ENCODE data around the gene PAXIP1.

PAXIP1 gene

DNA sequence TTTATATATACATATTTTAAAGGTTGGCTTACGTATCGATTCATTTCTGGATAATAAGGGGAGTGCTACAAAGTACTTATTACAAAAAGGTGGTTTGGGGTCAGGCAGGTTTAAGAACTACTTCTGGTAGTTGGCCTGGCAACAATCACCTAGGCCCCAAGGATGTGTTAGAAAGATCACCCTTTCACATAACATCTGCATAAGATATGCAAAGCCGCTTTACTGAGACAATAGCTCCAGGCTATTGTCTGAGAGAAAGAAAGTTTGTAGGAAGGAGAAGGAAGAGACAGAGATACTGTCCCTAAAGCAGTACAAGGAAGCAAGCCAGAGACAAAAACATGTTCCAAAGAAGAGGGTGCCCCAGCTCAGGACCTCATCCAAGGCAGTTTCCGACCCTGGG lies 6.2 kb downstream of the PAXIP1 start:
- DNase-seq (ENCODE audit: low spot score) = no peak

DNA sequence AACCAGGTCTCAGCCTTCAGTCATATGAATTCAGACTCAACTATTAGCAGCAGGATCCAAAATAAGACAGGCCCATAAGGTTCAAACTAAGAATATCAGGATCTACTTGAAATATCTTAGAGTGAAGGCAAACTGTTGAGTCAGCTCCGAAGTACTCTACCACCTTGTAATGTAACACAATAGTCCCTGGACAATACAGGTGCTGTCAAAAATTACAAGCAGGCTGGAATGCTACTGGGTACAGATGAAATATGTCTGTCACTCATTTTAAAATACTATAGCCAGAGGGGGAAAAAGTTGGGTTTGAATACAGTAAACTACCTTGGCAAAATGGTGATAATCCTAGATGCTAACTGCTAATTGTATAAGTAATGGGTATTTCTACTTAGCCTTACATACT lies 6.8 kb downstream of the PAXIP1 start:
- DNase-seq (ENCODE audit: low spot score) = no peak

DNA sequence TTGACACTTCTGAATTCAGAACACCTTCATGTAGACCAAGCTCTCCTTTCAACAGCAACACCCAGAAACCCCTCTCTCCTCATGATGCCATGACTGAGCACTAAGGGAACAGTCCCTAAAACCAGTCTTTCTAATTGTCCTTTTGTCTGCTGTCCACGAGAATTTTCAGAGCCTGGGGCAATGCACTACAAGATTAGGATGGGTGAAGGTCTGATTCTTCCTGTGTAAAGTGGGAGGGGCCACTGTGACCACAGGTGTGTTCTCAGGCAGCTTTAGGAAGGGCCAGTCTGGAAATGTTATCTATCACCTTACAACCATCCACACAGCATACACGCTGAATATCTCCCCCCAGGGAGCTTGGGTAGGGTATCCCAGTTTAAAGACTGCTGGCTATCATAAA lies 7.9 kb downstream of the PAXIP1 start:
- DNase-seq (ENCODE audit: low spot score) = no peak

DNA sequence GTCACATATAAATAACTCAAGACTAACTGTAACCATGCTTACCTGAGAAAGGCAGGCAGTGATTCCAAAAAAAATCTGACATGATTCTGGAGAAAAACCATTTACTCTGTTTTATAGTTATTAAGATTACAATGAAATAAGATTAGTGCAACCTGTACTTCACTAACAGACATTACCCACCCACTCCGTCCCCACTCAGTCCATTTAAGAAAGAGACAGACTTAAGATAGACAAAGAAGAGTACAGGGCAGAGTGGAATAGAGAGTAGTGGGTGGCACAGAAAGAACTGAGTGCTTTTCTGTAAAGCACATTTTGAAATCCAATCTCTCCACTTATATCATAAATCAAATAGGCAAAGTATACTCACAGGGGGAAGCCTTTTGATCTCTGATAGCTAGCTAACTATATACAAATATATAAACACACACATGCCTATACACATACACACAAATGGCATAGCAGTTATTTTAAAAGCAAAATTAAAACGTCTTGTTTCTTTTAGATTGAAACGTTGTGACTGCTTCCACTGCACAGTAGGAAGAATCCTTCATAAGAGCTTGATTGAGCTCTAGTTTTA lies 11.9 kb downstream of the PAXIP1 start:
- no peak for DNase-seq (ENCODE audit: low spot score)

DNA sequence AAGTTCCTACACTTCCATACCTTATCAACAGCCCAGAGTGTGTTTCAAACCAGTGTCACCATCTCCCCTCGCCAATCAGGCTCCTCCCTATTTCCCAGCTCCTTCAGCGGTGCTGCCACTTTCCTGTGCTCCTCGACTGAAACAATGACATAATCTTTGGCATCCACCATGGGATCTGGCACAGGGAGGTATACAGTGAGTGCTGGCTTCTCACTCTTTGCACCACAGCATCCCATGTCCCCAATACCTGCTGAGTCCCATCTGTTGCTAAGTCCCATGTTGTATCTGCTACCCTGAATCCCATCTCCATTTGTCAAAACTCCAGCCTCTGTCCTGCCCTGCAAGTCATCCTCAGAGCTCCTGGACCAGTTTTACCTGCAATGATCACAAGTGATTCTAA lies 15.4 kb downstream of the PAXIP1 start:
- no peak for DNase-seq (ENCODE audit: low spot score)

DNA sequence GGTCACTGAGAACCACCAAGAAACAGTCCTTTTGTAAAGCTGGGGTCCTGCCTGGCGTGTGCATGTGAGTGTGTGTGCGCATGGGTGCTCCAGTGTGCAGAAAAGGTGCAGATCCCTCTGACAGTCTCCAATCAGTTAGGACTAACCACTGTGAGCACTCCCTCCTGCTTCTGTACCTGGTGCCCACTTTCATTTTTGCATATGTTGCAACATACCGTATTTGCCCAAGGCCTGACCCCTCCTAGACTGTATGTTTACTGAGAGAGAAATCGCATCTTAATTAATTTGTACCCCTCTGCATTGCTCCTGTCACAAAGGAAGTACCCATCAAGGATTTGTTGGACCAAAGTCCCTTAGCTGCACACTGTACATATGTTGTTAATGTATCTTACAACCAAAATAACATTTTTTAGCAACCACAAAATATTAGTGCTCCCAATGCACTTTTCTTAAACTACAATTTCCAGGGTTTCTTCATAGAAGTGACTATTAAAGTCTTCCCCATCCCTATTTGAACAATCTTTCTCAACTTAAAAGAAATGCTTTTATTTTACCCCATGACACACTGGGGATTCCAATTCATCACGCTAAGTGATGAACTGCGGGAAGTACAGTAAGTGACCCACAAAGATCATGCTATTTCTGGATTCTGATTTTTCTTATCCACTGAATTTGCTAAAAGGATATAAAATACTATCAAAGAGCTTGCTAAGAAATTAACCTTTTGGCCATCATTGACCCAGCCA lies 16.6 kb downstream of the PAXIP1 start:
- no peak for DNase-seq (ENCODE audit: low spot score)

DNA sequence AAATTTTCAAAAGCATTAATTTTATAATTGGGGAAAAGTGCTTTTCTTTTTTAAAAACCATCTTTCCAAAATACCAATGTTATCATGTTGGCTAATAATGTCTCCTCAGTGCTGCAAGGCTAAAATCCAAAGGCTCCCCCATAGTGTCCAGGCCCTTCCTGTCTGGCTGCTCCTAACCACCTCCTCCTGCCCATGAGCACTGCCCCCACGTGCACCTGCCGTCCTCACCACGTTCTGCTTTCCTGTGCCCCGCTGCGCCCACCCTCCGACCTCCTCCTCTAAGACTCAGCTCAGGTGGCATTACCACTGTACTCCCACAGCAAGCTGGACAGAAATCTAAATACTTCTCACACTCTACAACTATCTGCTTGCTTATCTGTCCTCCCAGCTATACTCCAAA lies 17.7 kb downstream of the PAXIP1 start:
- DNase-seq (ENCODE audit: low spot score) = no peak

DNA sequence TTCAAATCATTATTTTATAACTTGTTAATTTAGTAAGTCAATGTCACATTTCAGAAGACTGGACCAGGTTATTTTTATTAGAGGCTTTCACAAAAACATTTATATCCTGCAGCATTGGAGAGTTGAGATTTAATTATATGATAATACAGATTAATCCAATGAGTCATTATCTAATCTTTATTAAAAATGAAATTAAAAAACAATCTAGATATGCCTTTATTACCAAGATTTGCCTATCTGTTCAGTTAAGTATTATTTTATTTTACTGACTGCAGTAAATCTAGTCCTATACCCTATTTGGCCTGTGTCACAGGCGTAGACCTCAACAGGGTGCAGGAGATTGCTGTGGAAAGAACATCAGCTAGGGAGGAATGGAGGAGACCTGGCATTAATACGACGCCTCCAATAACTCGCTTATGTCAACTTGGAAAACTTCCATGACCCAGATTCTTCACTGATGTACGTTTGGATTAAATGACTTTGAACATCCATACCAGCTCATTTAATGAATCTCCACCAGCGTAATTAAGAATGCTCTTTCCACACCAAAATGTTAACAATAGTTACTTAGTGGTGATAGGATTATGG lies 18.2 kb downstream of the PAXIP1 start:
- no peak for DNase-seq (ENCODE audit: low spot score)

DNA sequence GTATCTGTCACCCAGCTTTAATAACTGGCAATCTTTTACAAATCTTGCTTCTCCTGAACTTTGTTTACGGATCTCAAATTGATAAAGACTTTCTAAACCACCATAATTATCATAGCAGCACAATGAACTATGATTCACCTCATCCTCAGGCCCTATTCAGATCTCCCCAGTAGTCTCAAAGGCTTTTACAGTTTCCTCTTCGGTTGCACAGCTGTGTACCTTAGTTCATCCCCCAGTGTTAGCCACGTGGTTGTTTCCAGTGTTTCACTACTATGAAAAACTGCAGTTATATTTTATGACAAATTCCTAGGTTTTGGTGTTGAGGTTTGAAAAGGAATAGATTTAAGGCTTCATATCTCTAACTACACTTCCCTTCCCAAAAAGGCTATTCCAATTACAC lies 24.9 kb downstream of the PAXIP1 start:
- no peak for DNase-seq (ENCODE audit: low spot score)

DNA sequence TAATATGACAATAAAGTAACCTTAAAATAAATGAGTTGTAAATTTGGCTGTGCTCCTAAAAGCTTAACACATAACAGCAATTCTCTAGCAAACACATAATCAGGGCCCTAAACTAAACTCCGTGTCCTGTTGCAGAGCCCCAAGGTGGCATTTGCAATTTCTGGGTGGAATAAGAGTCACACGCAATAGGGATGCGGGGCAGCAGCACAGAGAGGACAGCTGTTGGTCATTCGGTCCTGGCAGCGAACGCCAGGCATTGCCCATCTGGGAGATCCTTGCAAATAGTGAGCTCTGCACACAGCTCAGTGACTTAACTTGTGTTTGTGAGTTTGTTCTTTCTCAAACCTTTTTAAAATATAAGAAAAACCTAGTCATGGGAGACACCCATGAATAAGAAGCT lies 25.7 kb downstream of the PAXIP1 start:
- DNase-seq (ENCODE audit: low spot score) = no peak

DNA sequence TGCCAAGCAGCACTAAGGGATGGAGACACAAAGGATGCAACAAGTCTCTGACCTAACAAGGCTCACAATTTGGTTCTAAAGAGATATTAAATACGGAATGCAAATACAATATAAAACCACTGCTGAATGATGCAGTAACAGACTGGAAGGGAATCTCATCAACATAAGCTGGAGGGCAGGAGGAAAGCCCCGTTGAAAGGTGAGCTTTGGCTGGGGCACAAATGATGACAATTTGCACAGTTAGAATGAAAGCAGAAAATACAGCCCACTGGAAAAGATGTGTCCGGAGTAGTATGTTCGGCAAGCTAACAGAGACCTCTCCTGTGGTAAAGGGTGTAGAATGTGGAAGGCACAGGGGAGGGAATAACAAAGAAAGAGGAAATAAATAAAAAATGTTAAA lies 26.1 kb downstream of the PAXIP1 start:
- DNase-seq (ENCODE audit: low spot score) = no peak

DNA sequence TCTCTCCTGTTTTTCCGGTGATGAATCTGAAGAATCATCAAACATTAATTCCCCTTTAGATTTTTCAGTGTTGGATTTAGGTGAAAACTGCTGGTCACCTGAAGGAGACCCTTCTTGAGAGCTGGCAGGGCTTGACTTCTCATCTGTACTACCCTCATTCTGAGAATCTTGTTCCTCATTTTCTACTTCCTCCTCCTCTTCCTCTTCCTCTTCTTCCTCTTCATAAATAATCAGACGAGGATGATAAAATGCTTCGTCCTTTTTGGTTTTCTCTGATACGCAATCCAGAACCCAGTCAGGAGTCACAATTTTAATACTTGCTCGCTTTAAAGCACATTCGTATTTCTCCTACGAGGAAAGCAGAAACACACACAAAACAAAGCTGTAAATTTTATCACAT lies 26.9 kb downstream of the PAXIP1 start:
- DNase-seq (ENCODE audit: low spot score) = no peak

DNA sequence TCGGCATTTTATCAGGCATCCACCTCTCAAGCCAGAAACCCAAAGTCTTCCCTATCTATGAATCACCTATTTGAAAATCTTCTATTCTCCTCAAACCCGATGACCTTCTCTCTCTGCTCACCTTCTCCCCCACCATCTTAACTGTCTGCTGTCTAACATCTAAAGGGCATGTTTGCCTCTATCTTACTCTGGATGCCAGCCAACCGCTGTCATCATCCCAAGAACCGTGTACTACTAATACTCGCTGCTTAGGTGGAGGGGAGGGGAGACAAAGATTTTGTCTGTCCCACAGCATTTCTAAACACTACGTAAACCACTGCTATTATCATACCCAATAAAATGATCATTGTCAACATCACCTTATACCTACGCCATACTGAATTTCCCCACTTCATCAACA lies 29.5 kb downstream of the PAXIP1 start:
- no peak for DNase-seq (ENCODE audit: low spot score)

DNA sequence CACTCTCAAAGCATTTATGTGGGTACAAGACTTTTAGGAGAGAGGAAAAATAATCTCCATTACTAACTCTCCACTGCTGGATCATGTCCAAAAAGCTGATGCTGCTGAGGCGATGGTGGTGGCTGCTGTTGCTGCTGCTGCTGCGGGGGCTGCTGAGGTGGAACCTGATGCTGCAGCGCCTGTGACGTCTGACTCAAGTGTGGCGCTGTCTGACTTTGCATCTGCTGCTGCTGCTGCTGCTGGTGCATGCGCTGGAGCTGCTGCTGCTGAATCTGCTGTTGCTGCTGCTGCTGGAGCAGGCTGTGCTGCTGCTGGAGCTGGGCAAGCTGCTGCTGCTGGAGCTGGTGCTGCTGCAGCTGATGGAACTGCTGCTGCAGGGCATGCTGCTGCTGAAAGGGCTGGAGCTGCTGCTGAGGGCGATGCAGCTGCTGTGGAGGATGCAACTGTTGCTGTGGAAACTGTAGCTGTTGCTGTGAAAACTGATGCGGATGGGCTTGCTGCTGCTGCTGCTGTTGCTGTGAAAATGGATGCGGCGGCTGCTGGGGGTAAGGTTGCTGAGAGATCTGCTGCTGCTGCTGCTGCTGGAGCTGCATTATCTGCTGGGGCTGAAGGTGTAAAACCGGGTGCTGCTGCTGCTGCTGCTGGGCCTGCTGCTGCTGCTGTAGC lies 34.5 kb downstream of the PAXIP1 start:
- no peak for DNase-seq (ENCODE audit: low spot score)

DNA sequence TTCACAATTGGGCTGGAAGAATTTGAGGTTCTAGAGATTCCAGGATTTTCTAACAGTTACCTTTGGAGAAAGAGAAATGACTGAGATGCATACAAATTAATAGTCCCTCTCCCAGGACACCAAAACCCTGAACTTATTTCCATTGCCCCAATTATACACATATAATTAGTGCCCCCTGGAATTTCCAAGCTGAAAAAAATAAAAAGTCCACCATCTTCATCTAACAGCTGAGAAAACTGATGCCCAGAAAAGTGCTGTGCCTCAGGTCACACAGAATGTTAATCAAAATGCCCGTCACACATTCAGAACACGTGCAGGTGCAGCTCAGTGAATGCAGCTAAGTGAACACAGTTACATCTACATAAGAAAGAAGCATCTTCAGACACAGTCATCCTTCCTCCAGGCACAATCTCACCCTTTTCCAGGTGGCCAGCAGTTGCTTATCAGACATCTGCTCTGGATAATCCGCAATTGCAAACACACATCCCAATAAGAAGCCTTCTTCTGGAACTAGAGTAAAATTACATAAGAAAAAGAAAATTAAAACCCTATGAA lies 35.4 kb downstream of the PAXIP1 start:
- DNase-seq (ENCODE audit: low spot score) = no peak

DNA sequence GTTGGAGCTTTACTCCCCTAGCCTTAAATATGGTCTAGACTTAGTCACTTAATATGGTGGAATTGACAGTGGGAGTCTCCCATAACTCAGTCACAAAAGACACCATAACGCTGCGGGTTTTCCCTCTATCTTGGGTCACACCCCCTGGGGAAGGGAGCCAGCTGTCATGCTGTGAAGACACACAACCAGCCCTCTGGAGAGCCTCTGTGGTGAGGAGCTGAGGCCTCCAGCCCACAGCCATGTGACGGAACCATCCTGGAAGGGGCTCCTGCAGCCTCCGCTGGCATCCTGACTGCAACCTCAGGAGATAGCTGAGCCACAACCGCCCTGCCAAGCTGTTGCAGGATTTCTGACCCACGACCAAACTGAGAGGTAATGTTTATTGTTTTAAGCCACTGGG lies 37.9 kb downstream of the PAXIP1 start:
- no peak for DNase-seq (ENCODE audit: low spot score)

DNA sequence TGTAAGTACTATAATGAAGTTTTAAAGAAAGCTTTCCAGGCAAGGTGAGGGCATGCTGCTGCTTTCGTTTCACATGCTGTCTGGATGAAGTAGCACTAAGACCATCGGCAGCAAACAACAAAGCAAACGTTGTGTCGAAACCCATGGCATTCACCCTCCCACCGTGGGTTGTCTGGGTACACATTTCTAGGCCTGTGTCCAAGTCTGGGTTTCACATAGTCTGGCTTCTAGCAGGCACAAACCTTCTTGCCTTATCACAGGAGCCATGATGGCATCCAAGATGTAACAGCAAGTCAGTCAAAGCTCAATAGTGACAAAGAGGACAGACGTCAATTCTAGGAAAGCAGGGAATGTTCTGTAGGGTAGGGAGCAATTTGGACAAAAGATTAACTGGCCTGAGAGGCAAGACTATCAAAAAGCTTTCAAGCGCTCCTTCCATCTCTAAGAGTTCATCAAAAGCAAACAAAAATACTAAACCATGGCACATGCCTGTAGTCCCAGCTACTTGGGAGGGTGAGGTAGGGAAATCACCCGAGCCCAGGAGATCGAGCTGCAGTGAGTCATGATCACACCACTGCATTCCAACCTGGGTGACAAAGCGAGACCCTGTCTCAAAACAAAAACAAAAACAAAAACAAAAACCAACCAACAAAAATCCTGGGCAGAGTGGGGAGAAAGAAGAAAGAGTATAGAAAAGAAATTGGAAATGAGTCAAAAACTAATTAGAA lies 42.7 kb downstream of the PAXIP1 start:
- DNase-seq (ENCODE audit: low spot score) = no peak

DNA sequence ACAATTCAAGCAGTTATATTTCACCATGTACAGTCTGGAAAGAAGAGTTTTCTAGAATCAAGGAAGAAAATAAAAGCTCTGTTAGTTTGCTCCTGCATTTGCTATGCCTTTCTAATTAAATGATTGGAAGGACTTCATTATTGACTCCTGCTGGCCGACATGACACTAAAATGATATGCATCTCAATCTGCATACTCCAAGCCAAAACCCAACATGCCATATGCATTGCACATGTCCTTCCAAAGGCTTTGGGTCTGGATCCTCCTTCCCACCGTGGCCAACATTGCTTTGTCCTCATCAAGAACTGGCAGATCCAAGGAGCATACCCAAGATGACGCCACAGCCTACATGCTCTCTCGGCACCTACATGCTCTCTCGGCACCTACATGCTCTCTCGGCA lies 46.5 kb downstream of the PAXIP1 start:
- DNase-seq (ENCODE audit: low spot score) = no peak

DNA sequence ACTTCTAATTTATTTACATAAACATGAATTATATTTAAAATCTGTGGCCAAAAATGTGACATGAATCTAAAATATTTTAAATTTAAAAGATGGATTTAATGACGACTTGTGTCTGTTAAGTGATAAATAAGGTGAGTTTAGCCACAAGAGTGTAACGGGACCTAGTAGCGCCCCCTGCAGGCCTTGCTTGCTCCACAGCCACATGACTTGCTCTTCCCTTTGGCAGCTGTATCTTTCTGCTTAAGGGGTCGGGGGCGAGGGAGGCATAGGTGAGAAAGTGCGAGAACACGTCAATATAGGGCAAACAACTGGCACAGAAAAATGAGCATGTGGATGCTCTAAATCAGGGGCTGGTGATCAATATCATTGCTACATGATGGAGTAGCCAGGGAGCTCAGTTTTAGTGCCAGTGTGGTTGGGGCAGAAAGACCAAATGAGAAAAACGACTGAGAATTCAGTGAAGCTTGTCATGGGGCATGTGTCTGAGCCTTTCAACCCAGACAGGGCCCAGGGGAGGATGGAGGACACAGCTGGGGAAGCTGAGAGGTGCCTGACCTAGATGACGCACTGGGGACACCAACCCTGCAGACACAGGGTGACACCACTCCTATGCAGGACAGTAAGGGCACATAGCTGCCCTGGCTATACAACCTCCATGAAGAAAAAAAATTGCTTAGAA lies 49.8 kb downstream of the PAXIP1 start:
- DNase-seq (ENCODE audit: low spot score) = peak; percentile 30

DNA sequence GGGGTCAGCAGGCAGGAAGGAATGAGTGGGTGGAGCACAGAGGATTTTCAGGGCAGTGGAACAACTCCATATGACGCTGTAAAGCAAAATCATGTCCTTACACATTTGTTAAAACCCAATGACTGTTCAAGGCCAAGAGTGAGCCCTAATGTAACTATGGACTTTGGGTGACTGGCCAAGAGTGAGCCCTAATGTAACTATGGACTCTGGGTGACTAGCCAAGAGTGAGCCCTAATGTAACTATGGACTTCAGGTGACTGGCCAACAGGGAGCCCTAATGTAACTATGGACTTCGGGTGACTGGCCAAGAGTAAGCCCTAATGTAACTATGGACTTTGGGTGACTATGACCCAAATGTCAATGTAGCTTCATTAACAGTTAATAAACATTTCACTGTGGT lies 52.0 kb downstream of the PAXIP1 start:
- no peak for DNase-seq (ENCODE audit: low spot score)

DNA sequence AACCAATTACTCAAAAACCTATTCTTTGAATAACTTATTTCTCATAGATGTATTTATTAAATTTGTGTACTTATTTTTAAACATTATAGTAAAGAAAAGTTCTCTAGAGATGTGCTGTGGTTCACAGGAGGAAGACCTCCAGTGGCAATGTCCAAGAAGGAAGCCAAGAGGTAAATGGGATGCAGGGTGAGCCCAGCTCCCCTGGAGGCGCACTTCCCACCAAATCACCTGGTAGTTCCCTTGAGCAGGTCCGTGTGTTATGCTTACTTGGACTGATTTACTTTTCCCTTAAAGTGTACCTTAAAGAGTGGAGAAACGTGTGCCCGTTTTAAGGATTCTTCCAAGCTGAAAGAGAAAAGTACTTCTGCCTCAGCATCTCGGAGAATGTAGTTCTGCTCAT lies 55.3 kb downstream of the PAXIP1 start:
- no peak for DNase-seq (ENCODE audit: low spot score)

DNA sequence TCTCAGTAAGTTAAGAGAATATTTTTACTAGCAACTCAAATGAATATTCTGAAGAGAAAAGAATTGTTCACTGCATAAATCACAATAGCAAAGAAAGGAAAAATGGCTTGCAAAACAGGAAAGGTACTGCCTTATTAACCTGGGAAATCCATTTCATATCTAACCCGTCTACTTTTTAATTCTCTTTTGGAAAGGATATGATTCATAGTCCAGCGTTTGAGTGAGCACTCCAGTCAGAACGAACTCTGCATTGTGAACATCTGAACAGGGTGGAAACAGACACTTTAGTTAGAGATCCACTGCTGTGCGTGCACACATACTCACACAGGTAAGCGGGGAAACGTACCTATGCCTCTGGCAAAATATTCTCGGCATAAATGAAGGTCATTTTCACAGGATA lies 56.8 kb downstream of the PAXIP1 start:
- DNase-seq (ENCODE audit: low spot score) = no peak
